ENCODE results near the gene ZSCAN2.
A peak's percentile ranks its signal among the peaks of the same experiment; 100 is the strongest.

Gene ZSCAN2

DNA sequence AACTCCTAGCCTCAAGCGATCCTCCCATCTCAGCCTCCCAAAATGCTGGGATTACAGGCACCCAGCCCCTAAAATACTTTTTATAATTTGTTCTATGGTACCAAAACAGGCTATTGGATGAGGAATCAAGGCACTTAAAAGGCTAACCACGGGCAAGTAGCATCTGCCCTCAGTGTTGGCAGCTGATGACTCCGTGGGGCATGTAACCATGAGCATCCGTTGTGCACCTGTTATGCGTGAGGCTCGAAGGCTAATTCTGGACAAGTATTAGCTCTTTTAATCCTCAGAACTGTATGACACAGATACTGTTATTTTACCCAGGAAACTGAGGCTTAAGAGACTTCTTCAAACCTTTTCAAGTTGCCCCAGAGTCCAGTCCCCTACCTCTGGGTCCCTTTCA is 43.0 kb downstream of the ZSCAN2 start:
- no peak for DNase-seq

GRCh38 chr15:84645496-84645895 is 44.7 kb downstream of the ZSCAN2 start:
- no peak for DNase-seq

DNA sequence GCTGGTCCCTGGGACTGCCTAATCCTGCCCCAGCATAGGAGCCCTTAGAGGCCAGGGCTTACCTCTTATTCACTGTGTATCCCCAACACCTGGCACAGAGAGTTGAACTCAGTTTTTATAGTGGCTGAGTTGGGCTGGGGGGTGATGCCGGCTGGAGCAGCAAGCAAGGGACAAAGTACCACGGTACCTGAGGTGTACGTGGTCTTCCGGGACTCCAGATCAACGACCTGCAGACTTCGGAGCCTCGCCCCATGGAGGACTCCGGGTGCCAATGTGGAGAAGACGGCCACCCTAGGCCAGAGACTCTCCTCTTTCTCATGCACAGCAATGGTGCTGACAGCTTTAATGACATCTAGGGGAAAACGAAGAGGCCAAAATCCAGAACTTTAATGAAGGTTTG is 45.2 kb downstream of the ZSCAN2 start:
- DNase-seq = no peak

- no peak for DNase-seq
Measured at GRCh38 chr15:84647726-84648125, 46.9 kb downstream of the ZSCAN2 start.

DNA sequence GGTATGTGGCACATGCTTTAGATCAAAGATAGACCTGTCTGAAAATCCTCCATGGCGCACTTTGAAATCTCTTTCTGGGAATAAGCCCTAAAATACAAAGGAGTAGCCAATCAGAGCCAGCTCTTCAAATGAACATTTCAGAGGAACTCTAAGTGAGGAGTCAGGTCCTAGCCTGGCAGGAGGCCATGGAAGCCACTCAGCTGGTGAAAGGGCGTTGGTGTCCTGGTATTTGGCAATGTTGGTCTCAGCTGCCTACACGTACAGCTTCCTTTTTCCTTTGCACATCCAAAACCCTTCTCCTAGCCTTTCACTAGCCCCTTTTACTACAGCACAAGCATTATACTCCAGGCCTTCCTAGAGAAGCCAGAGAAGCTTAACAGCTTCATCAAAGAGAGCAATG is 47.7 kb downstream of the ZSCAN2 start:
- no peak for DNase-seq

DNA sequence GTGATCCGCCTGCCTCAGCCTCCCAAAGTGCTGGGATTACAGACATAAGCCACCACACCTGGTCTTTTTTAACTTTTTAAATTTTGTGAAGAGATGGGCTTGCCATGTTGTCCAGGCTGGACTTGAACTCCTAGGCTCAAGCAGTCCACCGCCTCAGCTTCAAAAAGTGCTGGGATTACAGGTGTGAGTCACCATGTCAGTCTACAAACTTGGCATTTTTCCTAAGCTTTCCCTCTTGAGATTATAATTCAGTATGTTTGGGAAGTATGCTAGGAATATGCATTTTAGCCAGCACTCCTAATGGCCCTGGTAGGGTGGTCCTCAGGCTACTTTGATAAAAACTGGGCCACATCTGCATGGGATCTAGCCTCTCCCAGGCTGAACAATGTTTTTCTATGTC is 48.9 kb downstream of the ZSCAN2 start:
- DNase-seq = no peak

DNA sequence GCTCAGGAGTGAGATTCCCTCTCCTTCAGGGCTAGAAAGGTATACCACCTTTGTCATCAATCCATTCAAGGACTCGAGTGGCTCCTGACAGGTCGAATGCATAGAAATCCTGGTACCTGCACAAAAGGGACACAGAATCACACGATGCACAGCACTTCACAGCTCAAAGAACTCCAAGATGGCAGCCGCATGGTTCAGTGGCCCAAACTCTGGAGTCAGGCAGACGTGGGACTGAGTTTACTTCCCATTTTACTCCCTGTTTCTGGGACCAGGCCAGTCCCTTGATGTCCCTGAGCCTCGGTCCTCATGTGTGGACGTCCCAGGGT is 52.7 kb downstream of the ZSCAN2 start:
- DNase-seq = no peak

- peak; percentile 97 for DNase-seq
Measured at GRCh38 chr15:84653910-84654688, 53.3 kb downstream of the ZSCAN2 start, which contains the start of gene WDR73. TSS of gene WDR73 (minus strand) at chr15:84654283. CDS start at chr15:84654274, 9 bp downstream.

DNA sequence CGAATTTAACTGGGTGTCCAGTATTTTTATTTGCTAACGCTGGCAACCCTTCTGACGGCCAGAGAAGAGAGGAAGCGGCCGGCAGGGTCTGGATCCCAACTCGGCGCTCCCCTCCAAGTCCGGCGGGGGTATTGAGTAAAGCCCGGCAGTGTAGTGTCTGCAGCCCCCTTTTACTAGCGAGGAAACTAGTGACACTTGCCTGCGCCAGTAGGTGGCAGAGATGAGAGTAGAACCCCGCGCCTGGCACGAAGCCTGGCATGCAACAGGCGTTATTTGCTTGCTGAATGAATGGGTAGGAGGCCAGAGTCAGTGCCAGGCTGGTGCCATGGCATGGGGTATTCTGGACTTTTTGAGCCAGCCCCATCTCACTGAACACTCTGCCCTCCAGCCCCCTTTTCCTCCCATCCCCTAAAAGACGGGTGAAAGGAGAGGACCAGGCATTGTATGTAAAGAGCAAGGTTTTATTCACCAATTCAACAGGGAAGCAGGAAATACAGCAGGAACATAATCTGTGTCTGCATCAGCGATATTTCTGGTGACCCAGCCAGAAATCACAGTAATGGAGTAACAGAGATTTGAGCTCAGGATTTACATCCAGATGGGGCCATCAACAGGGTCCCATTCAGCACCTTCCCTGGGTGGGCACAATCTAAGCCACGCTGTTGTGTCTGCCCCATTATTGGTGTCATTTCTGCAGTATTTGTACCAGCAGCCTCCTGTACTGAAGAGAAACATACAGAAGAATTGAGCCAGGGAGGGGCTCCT is 54.1 kb downstream of the ZSCAN2 start:
- peak; percentile 80 for DNase-seq

DNA sequence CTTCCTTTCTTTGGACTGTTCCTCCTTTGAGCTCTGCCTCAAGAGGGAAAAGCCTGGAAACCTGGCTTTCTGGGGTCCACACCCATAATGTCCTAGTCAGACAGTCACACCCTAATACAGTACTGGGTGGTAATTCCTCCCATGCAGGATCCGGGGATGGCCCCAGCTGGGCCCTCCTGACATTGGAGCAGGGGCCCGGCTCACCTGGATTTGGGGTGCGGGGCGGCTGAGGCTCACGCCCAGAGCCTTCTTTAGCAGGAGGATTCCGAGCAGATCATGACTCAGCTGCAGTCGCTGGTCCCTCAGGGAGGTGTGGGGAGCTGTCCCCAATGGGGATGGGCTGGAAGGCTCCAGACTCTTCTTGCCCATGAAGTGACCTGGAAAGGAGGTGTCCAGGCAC is 56.2 kb downstream of the ZSCAN2 start:
- DNase-seq = no peak

DNA sequence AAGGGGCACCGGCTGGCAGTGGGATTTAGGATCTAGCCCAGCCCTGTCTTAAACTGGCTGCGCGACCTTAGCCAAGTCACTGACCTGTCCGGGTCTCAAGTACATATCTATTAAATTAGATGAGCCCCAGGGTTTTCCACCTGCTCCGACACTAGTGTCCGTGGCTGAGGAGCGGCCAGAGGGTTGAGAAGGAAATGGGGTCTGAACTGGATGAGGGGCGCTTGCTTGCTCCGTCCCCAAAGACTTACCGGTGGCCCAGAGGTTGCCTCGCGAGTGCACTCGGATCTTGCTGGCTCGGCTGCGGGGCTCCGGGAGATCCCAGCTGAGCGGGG is 56.9 kb downstream of the ZSCAN2 start:
- no peak for DNase-seq

- DNase-seq = peak; percentile 85
Measured at GRCh38 chr15:84658080-84658787, 57.4 kb downstream of the ZSCAN2 start, which contains the start of gene NMB. TSS of gene NMB (minus strand) at chr15:84658199. CDS start at chr15:84658152, 47 bp downstream.

DNA sequence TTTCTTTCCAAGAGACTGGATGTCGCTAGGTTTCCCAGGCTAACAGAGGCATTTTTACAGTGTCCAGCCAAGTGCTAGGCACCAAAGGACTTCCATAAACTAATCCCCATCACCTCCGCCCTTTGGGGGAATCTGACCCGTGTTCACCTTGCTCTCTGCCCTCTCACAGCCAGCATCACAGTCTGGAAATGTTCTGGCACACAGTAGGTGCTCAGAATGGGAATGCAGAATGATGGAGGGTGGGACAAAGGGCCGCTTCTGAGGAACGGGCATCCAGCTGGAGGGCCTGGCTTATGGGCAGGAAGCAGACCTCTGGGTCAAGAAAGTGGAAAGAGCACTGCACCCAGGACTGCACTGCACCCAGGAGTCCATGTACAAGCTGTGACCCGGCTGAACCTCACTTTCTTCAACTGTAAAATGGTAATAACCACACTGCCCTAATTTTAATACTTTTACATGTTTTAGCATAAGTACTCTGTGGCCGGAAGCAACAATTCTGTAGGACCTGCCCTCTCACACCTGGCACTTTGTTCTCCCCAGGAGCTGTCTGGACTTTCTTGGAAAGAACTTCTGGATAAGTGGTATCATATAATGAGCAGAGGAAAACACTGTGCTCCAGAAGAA is 58.1 kb downstream of the ZSCAN2 start:
- no peak for DNase-seq

- DNase-seq = no peak
Measured at GRCh38 chr15:84659904-84660781, 59.3 kb downstream of the ZSCAN2 start.

GRCh38 chr15:84661001-84661400 is 60.2 kb downstream of the ZSCAN2 start:
- no peak for DNase-seq

GRCh38 chr15:84666373-84666772 is 65.6 kb downstream of the ZSCAN2 start:
- DNase-seq = no peak

DNA sequence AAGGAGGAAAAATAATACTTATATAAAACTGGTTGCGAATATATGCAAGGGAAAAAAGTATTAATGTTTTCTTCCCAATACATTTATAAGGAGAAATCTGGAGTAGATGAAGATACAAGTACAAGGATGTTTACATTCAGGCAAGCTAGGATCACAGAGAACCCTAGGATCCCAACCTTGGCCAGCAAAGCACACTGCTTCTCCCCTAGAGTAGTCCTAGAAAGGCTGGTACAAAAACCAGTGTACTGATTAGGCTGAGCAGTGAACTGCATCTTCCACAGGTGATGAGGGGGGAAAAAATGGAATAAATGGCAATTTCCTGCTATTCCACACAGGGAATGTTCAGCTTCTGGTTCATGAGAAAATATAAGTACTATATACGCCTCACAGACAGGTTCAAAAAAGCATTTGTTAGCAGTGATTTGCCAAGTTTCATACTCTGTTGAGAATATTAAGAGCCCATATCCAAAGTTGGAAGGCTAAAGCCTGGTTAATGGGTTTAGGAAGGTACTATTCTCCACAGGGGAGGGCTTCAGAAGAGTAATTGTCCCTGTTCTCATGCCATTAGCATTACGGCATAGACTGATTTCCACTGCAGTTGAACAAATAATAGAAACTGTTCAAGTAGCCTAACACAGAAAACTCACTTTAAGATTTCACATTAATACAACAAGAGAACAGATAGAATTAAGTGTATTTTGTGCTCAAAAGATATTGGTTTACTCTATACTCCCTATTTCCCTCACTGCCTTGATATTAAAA is 67.6 kb downstream of the ZSCAN2 start:
- DNase-seq = no peak

DNA sequence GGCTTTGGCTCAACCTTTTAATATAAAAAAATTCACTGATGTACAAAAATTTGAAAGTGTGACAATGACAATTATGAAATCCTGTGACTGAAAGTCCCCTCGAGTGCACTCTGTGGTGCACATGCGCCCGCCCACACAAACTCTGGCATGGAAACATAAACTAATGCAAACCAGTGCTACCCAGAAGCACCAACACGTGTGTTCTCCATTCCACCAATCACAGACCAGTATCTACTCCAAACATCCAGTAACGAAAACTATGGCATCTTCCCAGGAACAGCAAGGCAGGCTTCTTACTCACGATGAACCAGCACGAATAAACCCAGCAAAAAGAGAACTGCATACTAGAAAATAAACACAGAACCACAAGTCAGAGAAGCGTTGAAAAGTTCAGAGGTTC is 68.9 kb downstream of the ZSCAN2 start:
- peak; percentile 68 for DNase-seq

- no peak for DNase-seq
Measured at GRCh38 chr15:84671211-84671610, 70.4 kb downstream of the ZSCAN2 start.

All from activated naive CD4-positive, alpha-beta T cell treated with Interleukin-2 at 50 U/mL for 16 hours (primary cell).